HepG2 (cell line): ENCODE measurements around the gene PRSS33.
A peak's percentile ranks its signal among the peaks of the same experiment; 100 is the strongest.

Experiments used
- KLF16 ChIP-seq, 2 experiments: sonication (generic) in 1 of 2; formaldehyde crosslinking in 1 of 2; IDR thresholded peaks; 2 replicates each; pipeline versions ENCODE4 v1.6.1 to v1.8.0; 2016 to 2023; ENCODE audit warnings: missing genetic modification reagents in 2 of 2, missing compliant biosample characterization in 1 of 2
- MED1 ChIP-seq: sonication (generic); formaldehyde crosslinking; IDR thresholded peaks from 2 replicates; pipeline ENCODE4 v1.4.0; 2020; ENCODE audit warnings: missing genetic modification reagents
- POGK ChIP-seq: sonication (generic); formaldehyde crosslinking; conservative IDR thresholded peaks from 2 replicates; pipeline ENCODE4 v1.8.0; 2022; ENCODE audit warnings: mild to moderate bottlenecking, moderate library complexity, missing genetic modification reagents
- XRCC5 ChIP-seq: fragments of 200-400 bp; formaldehyde crosslinking; optimal IDR thresholded peaks from 2 replicates; pipeline ENCODE3; 2017; ENCODE audit warnings: mild to moderate bottlenecking, low read length
- ZFP36 ChIP-seq: fragments of 150-350 bp; IDR thresholded peaks from 2 replicates; pipeline ENCODE4 v1.6.1; 2018; ENCODE audit warnings: borderline replicate concordance, low read length, low read depth; ENCODE audit not compliant: partially characterized antibody
- ZNF318 ChIP-seq: sonication (generic); formaldehyde crosslinking; IDR thresholded peaks from 2 replicates; pipeline ENCODE4 v1.4.0; 2020; ENCODE audit warnings: mild to moderate bottlenecking, missing genetic modification reagents
- TF ChIP-seq, protein P1 (sequence below): sonication (generic); formaldehyde crosslinking; IDR thresholded peaks from 2 replicates; pipeline ENCODE4 v1.5.0; 2020; ENCODE audit warnings: mild to moderate bottlenecking, missing genetic modification reagents, moderate library complexity

- TF ChIP-seq XRCC5: peak; percentile 7
- no peak for TF ChIP-seq ZNF318 (CRISPR knock-in tag)
- no peak for TF ChIP-seq MED1 (CRISPR knock-in tag)
- TF ChIP-seq ZFP36: no peak
- TF ChIP-seq POGK (CRISPR knock-in tag): 0 out of 2 replicates have a peak, but pooled peaks have one; percentile 40
- TF ChIP-seq, protein P1, sequence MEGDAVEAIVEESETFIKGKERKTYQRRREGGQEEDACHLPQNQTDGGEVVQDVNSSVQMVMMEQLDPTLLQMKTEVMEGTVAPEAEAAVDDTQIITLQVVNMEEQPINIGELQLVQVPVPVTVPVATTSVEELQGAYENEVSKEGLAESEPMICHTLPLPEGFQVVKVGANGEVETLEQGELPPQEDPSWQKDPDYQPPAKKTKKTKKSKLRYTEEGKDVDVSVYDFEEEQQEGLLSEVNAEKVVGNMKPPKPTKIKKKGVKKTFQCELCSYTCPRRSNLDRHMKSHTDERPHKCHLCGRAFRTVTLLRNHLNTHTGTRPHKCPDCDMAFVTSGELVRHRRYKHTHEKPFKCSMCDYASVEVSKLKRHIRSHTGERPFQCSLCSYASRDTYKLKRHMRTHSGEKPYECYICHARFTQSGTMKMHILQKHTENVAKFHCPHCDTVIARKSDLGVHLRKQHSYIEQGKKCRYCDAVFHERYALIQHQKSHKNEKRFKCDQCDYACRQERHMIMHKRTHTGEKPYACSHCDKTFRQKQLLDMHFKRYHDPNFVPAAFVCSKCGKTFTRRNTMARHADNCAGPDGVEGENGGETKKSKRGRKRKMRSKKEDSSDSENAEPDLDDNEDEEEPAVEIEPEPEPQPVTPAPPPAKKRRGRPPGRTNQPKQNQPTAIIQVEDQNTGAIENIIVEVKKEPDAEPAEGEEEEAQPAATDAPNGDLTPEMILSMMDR: no peak
- TF ChIP-seq KLF16 (CRISPR knock-in tag; IDR thresholded peaks at IDR 0.05): 0 out of 4 replicates have a peak, but pooled peaks of 1 of the 2 experiments have one; percentile 42
Measured at GRCh38 chr16:2739625-2740430, 47.5 kb downstream of the PRSS33 start.
